Heart left ventricle (tissue), 16 donors: ENCODE data around the gene RYK. TPM values are rescaled to one million over a fixed set of nuclear protein-coding genes. Genes with fewer than 3 reads are reported as not detected.

ENCODE experiments used
- ATAC-seq, 4 donors: fragments of 200-7000 bp; cut with Tn5 transposase; one replicate each; pipeline ENCODE4 v1.9.1; 2020 to 2022; ENCODE audit warnings: moderate library complexity in 4 of 4, mild to moderate bottlenecking in 3 of 4, moderate number of reproducible peaks in 1 of 4
- DNase-seq, 5 donors: peaks; one replicate each; pipeline ENCODE4 v3.0.0-alpha.2; 2020
- H3K27ac ChIP-seq, 12 donors: fragments of 200-600 bp; sonication (generic) in 4 of 12; one replicate each; pipeline versions ENCODE4 v1.5.0 to v1.8.0; 2016 to 2022; ENCODE audit warnings: mild to moderate bottlenecking in 2 of 12
- H3K27me3 ChIP-seq, 9 donors: fragments of 200-600 bp; sonication (generic) in 2 of 9; one replicate each; pipeline versions ENCODE4 v1.5.1 to v1.8.0; 2016 to 2022; ENCODE audit warnings: mild to moderate bottlenecking in 3 of 9
- H3K36me3 ChIP-seq, 9 donors: fragments of 200-600 bp; sonication (generic) in 2 of 9; one replicate each; pipeline versions ENCODE4 v1.5.0 to v1.8.0; 2018 to 2022; ENCODE audit warnings: mild to moderate bottlenecking in 2 of 9
- H3K4me1 ChIP-seq, 12 donors: fragments of 200-600 bp; sonication (generic) in 4 of 12; one replicate each; pipeline versions ENCODE4 v1.5.0 to v1.8.0; 2016 to 2022; ENCODE audit warnings: mild to moderate bottlenecking in 3 of 12
- H3K4me3 ChIP-seq, 12 donors: fragments of 200-600 bp; sonication (generic) in 4 of 12; one replicate each; pipeline versions ENCODE4 v1.5.0 to v1.8.0; 2017 to 2022; ENCODE audit warnings: mild to moderate bottlenecking in 9 of 12, moderate library complexity in 4 of 12
- H3K9me3 ChIP-seq, 12 donors: fragments of 200-600 bp; sonication (generic) in 4 of 12; one replicate each; pipeline versions ENCODE4 v1.5.0 to v1.8.0; 2016 to 2022; ENCODE audit warnings: mild to moderate bottlenecking in 1 of 12
- POLR2A ChIP-seq, 2 donors: fragments of 450-650 bp; IDR thresholded peaks; one replicate each; pipeline ENCODE4 v1.6.1; 2017; ENCODE audit warnings: antibody characterized with exemption in 2 of 2, mild to moderate bottlenecking in 2 of 2, moderate library complexity in 2 of 2
- WGBS, 4 donors: extraction: QIAGEN DNeasy Blood & Tissue Kit in 2 of 4; methylation state at CpG; one replicate each; pipeline versions ENCODE4 v1.1.5 to v1.1.7; 2013 to 2018; 5-methylcytosine and 5-hydroxymethylcytosine counted together
- intact Hi-C, 10 donors: fragments of 100-400 bp; cut with DNase I; formaldehyde crosslinking; loops; one replicate each; pipeline versions ENCODE4 v1.11.1 to v1.14.2; 2022
- polyA plus RNA-seq, 2 donors: library from polyadenylated mRNA; stranded (reverse); fragments of 200-250 nt; gene quantifications; one replicate each; pipeline ENCODE4 v1.2.3, GENCODE V29; 2013
- total RNA-seq, 9 donors: library from RNA; depleted of rRNA in 2 of 9; stranded (reverse); fragments of >200 nt in 2 of 9; fragmentation: NEBNext Ultra II Directional in 3 of 9; extraction: Animal tissue kit (Norgen Biotek cat#: 25700) in 3 of 9; gene quantifications; one replicate each; pipeline versions ENCODE4 v1.1.0 to v1.2.4, GENCODE V29; 2016 to 2023
- TF ChIP-seq, protein P1 (sequence below), 12 donors: fragments of 200-600 bp; sonication (generic) in 4 of 12; IDR thresholded peaks; one replicate each; pipeline versions ENCODE4 v1.5.0 to v1.8.0; 2018 to 2022; ENCODE audit warnings: antibody characterized with exemption in 12 of 12, mild to moderate bottlenecking in 5 of 12
- donor health status: ischemic (EF 13 %, LVEDD 7.1; RV severe dilation, severe dysfunction).
- donor health status: healthy with polysubstance abuse.
- donor health status: DM: no; HTN: yes; CAD: no.
- donor health status: DM: no; HTN: no; CAD: no.
- donor health status: ischemic (EF 25% LVEDD 6.9; RV normal size, moderate dysfunction).
- donor health status: ischemic (EF 25% LVEDD 5.7; RV mildly dilated, moderate dysfunction).
- donor health status: healthy.
- donor health status: DM: yes; HTN: yes; CAD: no.
- donor health status: ischemic (EF 35%, LVEDD 5.7; RV mildly dilated, moderate dysfunction).
- donor health status: nonischemic (EF 11% LVEDD 7.7; RV severe dilation, severe dysfunction).
- donor health status: DM: yes; HTN: yes; CAD: no.
- donor health status: PGD.
- donor health status: ischemic (EF 29% LVEDD 5.4; RV normal size, mild dysfunction).
- donor health status: nonischemic (EF 23%, LVEDD 6.1; RV moderate dilation, normal function).

The RYK gene
- total and polyA plus RNA-seq, 11 donors, result 17.3 to 43.7 (median 37.7) TPM

DNA sequence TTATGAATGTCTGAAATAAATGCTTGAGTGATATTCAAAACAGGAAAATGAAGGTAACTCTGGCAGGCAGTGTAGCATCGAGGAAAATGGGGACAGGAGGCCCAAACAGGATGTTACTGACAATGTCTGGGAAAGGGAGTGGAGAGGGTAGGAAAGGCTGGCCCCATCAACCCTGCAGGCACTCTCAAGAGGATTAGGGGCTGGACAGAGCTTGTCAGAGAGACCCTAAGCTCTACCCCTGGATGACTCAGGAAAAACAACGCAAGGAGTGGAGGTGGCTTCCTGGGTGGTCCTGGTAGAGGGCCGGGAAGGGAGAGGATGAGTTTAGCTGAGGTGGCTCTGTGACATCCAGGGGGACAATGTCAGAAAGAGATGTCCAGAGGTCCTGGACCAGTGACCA, 106.0 kb downstream of the RYK start:
- peak overlapping the region in 4 of 12 donors; percentile 9 to 21 (median 16) for H3K27ac ChIP-seq
- no peaks in the 10 kb centered on the region for H3K27me3 ChIP-seq
- WGBS, 4 donors, result 44 to 70% (median 54%) methylated on average over 3 of the region's 3 CpGs
- no peak for DNase-seq
- peaks cover 0 to 3% (median 0%) of the 10 kb centered on the region in 9 donors for H3K36me3 ChIP-seq
- intact Hi-C loops, result no loop called here
- H3K4me1 ChIP-seq, result peaks cover 0 to 26% (median 11%) of the 10 kb centered on the region in 12 donors
- no peak overlapping the region for H3K4me3 ChIP-seq
- ATAC-seq, result peak in 3 of 4 donors; percentile 27 to 59 (median 53)
- H3K9me3 ChIP-seq, result peaks cover 0 to 13% (median 0%) of the 10 kb centered on the region in 12 donors
- TF ChIP-seq POLR2A (IDR thresholded peaks at IDR 0.05), result no peak
- TF ChIP-seq, protein P1, sequence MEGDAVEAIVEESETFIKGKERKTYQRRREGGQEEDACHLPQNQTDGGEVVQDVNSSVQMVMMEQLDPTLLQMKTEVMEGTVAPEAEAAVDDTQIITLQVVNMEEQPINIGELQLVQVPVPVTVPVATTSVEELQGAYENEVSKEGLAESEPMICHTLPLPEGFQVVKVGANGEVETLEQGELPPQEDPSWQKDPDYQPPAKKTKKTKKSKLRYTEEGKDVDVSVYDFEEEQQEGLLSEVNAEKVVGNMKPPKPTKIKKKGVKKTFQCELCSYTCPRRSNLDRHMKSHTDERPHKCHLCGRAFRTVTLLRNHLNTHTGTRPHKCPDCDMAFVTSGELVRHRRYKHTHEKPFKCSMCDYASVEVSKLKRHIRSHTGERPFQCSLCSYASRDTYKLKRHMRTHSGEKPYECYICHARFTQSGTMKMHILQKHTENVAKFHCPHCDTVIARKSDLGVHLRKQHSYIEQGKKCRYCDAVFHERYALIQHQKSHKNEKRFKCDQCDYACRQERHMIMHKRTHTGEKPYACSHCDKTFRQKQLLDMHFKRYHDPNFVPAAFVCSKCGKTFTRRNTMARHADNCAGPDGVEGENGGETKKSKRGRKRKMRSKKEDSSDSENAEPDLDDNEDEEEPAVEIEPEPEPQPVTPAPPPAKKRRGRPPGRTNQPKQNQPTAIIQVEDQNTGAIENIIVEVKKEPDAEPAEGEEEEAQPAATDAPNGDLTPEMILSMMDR (IDR thresholded peaks at IDR 0.05), result no peak

DNA sequence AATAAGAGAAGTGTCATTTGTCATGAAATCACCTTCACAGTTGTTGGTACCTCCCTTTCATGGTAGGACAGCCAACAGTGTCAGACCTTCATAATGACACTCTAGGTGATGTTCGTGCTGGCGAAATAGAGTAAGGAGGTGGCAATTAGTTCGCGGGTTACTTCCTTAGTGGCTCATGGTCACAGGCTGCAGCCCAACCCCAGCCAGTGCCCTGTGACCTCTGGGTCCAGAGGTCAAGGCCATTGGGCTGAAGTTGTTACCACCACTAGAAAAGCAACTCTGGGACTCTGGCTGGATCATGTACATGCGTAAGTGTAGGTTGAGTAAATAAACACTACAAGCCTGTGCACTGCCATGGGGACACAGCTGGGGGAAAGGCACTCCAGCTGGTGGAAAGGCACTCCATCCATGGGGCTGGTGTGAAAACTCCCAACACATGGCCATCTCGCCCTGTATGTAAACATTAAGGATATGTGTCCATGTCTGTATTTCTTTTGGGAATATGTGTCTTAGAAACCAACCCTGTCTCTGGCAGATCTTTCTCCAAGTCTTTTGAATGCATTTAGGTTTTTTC, 106.7 kb downstream of the RYK start:
- intact Hi-C loops, result no loop called here
- H3K4me1 ChIP-seq, result peaks cover 0 to 26% (median 9%) of the 10 kb centered on the region in 12 donors
- no peaks in the 10 kb centered on the region for H3K36me3 ChIP-seq
- no peak for ATAC-seq
- no peak overlapping the region for H3K4me3 ChIP-seq
- H3K27me3 ChIP-seq, result no peaks in the 10 kb centered on the region
- H3K9me3 ChIP-seq, result peaks cover 0 to 16% (median 0%) of the 10 kb centered on the region in 12 donors
- WGBS, 4 donors, result 72 to 88% (median 79%) methylated on average over 6 of the region's 6 CpGs
- DNase-seq, result no peak
- TF ChIP-seq POLR2A (IDR thresholded peaks at IDR 0.05), result no peak
- TF ChIP-seq, protein P1 (IDR thresholded peaks at IDR 0.05), result no peak
- H3K27ac ChIP-seq, result peak overlapping the region in 4 of 12 donors; percentile 6 to 43 (median 24)

DNA sequence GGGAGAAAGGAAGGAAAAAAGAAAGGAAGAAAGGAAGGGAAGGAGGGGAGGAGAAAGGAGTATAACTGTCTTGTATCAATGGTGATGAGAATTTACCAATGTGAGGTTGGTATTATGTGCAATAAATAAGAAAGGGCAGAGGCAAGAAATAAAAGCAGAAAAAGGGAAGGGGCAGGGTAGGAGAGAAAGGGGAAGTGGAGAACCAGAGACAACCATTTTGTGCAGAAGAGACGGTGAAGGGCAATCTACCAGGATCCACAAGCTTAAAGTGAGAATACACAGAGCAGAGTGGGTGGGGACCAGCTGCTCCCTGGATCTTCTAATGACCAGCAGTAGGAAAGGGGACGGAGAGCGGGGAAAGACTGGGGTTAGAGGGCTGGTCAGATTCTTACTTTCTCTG, 114.1 kb downstream of the RYK start:
- no peaks in the 10 kb centered on the region for H3K4me1 ChIP-seq
- intact Hi-C loops, result no loop called here
- peaks cover 0 to 21% (median 0%) of the 10 kb centered on the region in 12 donors for H3K9me3 ChIP-seq
- 93 to 96% (median 94%) methylated on average over 3 of the region's 3 CpGs for WGBS, 4 donors
- no peaks in the 10 kb centered on the region for H3K36me3 ChIP-seq
- TF ChIP-seq, protein P1 (IDR thresholded peaks at IDR 0.05), result no peak
- no peak for TF ChIP-seq POLR2A (IDR thresholded peaks at IDR 0.05)
- H3K4me3 ChIP-seq, result no peak overlapping the region
- H3K27me3 ChIP-seq, result no peaks in the 10 kb centered on the region
- ATAC-seq (no peak), DNase-seq (no peak)
- H3K27ac ChIP-seq, result no peak overlapping the region

DNA sequence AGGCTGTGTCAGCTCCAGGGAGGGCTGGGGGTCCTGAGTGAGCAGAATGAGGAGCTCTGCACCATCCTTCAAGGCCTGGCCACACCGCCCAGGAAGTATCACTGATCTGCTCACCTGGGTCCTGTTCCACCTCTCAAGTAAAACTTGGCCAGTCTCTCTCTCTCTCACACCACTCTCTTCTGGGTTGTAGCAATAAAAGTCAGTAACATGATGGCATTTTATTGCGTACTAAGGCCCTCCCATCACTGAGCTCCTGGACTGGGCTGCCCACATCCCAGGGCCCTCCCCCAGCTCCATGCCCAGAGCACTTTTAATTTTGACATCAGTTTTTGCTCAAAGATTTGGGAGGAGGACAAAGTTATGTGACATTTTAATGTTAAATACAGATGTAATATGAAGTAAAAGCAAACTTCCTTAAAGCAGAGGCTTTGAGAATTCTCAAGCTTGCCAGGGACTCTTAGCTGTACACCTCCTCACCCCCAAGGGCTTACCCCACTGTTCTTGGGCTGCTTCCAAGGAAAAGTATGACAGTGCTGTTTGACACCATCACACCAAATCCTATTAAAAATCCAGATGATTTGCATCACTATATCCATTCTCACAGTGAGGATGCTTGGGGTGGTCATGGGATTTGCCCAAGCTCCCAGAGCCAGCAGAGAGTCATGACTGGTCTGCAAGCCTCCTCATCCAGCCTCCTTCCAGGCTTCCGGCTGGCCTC, 115.8 kb downstream of the RYK start:
- no peaks in the 10 kb centered on the region for H3K27me3 ChIP-seq
- no peak for ATAC-seq
- H3K4me3 ChIP-seq, result no peak overlapping the region
- H3K27ac ChIP-seq, result no peak overlapping the region
- no peak for DNase-seq
- H3K4me1 ChIP-seq, result no peaks in the 10 kb centered on the region
- no peaks in the 10 kb centered on the region for H3K36me3 ChIP-seq
- WGBS, 4 donors, result 94 to 100% (median 97%) methylated on average over 3 of the region's 3 CpGs
- TF ChIP-seq POLR2A (IDR thresholded peaks at IDR 0.05), result no peak
- TF ChIP-seq, protein P1 (IDR thresholded peaks at IDR 0.05), result no peak
- intact Hi-C loops, result no loop called here
- peaks cover 0 to 15% (median 0%) of the 10 kb centered on the region in 12 donors for H3K9me3 ChIP-seq
